Right cardiac atrium (tissue), 5 donors: ENCODE results near the gene CTSH. TPM values are rescaled to one million over a fixed set of nuclear protein-coding genes. Genes with fewer than 3 reads are reported as not detected.

ENCODE experiments used
- ATAC-seq, 2 donors: fragments of 200-7000 bp; cut with Tn5 transposase; one replicate each; pipeline versions ENCODE4 v1.8.0 to v1.9.1; 2020; ENCODE audit warnings: moderate library complexity in 2 of 2, mild to moderate bottlenecking in 1 of 2
- DNase-seq, 3 donors: peaks; one replicate each; pipeline ENCODE4 v3.0.0-alpha.2; 2020
- H3K27ac ChIP-seq: one replicate; pipeline ENCODE4 v1.5.1; 2013; ENCODE audit warnings: mild to moderate bottlenecking, low read length, control low read depth, moderate library complexity
- H3K27me3 ChIP-seq: one replicate; pipeline ENCODE4 v1.6.1; 2013; ENCODE audit not compliant: control insufficient read depth, insufficient read depth
- H3K4me1 ChIP-seq: one replicate; pipeline ENCODE4 v1.6.1; 2013; ENCODE audit warnings: low read length; ENCODE audit not compliant: control insufficient read depth, insufficient read depth
- H3K4me3 ChIP-seq: one replicate; pipeline ENCODE4 v1.5.1; 2013; ENCODE audit warnings: low read length, control low read depth
- H3K9me3 ChIP-seq: one replicate; pipeline ENCODE4 v1.6.1; 2013; ENCODE audit warnings: low read length; ENCODE audit not compliant: control insufficient read depth
- WGBS: extraction: QIAGEN DNeasy Blood & Tissue Kit; methylation state at CpG from one replicate; pipeline ENCODE4 v1.1.7; 2013; 5-methylcytosine and 5-hydroxymethylcytosine counted together
- intact Hi-C, 4 donors: fragments of 100-400 bp; cut with DNase I; formaldehyde crosslinking; loops; one replicate each; pipeline versions ENCODE4 v1.11.0 to v1.14.0; 2022 to 2023
- polyA plus RNA-seq: library from polyadenylated mRNA; stranded (reverse); fragments of 200-250 nt; gene quantifications from one replicate; pipeline ENCODE4 v1.2.3, GENCODE V29; 2013
- total RNA-seq, 4 donors: library from RNA; stranded (reverse); fragmentation: NEBNext Ultra II Directional; extraction: Animal tissue kit (Norgen Biotek cat#: 25700); gene quantifications; one replicate each; pipeline ENCODE4 v1.2.1, GENCODE V29; 2021
- donor health status: healthy with polysubstance abuse.
- donor health status: DM: no; HTN: yes; CAD: no.
- donor health status: DM: no; HTN: no; CAD: no.
- donor health status: DM: no; HTN: yes; CAD: no; lungs with severe emphysema.
- donor health status: DM: yes; HTN: yes; CAD: no.

The CTSH gene
- total and polyA plus RNA-seq, 5 donors, result 41.0 to 126 (median 85.5) TPM

- H3K27me3 ChIP-seq, result no peaks in the 10 kb centered on the region
- ATAC-seq, result peak in 1 of 2 donors; percentile 27
- intact Hi-C loops, result loop anchor here in 2 of 4 donors (5.0 kb wide), 2 partner anchors 65 to 70 kb away; no protein-coding TSS in a partner anchor
- H3K27ac ChIP-seq, result no peak overlapping the region
- no peaks in the 10 kb centered on the region for H3K9me3 ChIP-seq
- H3K4me3 ChIP-seq, result no peak overlapping the region
- 59% methylated on average over 4 of the region's 4 CpGs for WGBS
- no peak for DNase-seq
- no peaks in the 10 kb centered on the region for H3K4me1 ChIP-seq
Measured at GRCh38 chr15:78977091-78977571, 32.3 kb upstream of the CTSH start.

GRCh38 chr15:78976691-78977090 is 31.8 kb upstream of the CTSH start:
- intact Hi-C loops, result loop anchor here in 2 of 4 donors (5.0 kb wide), 2 partner anchors 64 to 69 kb away; no protein-coding TSS in a partner anchor
- H3K27ac ChIP-seq, result no peak overlapping the region

GRCh38 chr15:78974272-78974918 is 29.5 kb upstream of the CTSH start:
- DNase-seq, result no peak
- 95% methylated on average over 7 of the region's 7 CpGs for WGBS
- no peak for ATAC-seq
- no peaks in the 10 kb centered on the region for H3K9me3 ChIP-seq
- no peaks in the 10 kb centered on the region for H3K4me1 ChIP-seq
- H3K4me3 ChIP-seq, result no peak overlapping the region
- intact Hi-C loops, result no loop called here
- H3K27ac ChIP-seq, result no peak overlapping the region
- H3K27me3 ChIP-seq, result no peaks in the 10 kb centered on the region

More at GRCh38 chr15:78976691-78977090, 31.8 kb upstream of the CTSH start:
- DNase-seq (no peak), ATAC-seq (no peak)
- no peaks in the 10 kb centered on the region for H3K4me1 ChIP-seq
- no peak overlapping the region for H3K4me3 ChIP-seq
- WGBS, result 83% methylated on average over 7 of the region's 7 CpGs
- no peaks in the 10 kb centered on the region for H3K9me3 ChIP-seq
- H3K27me3 ChIP-seq, result no peaks in the 10 kb centered on the region

GRCh38 chr15:78969687-78970349 is 25.0 kb upstream of the CTSH start:
- Histone ChIP-seq H3K27me3 (no peaks in the 10 kb centered on the region), H3K9me3 (no peaks in the 10 kb centered on the region), H3K4me3 (no peak overlapping the region), H3K27ac (no peak overlapping the region), H3K4me1 (no peaks in the 10 kb centered on the region)
- WGBS, result 68% methylated on average over 5 of the region's 5 CpGs
- DNase-seq, result no peak
- intact Hi-C loops, result no loop called here
- peak; percentile 58 to 65 for ATAC-seq

- no peaks in the 10 kb centered on the region for H3K27me3 ChIP-seq
- H3K9me3 ChIP-seq, result no peaks in the 10 kb centered on the region
- no peak overlapping the region for H3K4me3 ChIP-seq
- ATAC-seq (no peak), DNase-seq (no peak)
- intact Hi-C loops, result no loop called here
- no peaks in the 10 kb centered on the region for H3K4me1 ChIP-seq
- H3K27ac ChIP-seq, result no peak overlapping the region
- 96% methylated on average over 5 of the region's 5 CpGs for WGBS
Measured at GRCh38 chr15:78968539-78969271, 23.9 kb upstream of the CTSH start.

- Histone ChIP-seq H3K4me3 (no peak overlapping the region), H3K27ac (no peak overlapping the region), H3K27me3 (no peaks in the 10 kb centered on the region), H3K9me3 (no peaks in the 10 kb centered on the region), H3K4me1 (no peaks in the 10 kb centered on the region)
- intact Hi-C loops, result no loop called here
- DNase-seq (no peak), ATAC-seq (no peak)
- 93% methylated on average over 2 of the region's 2 CpGs for WGBS
Measured at GRCh38 chr15:78968114-78968513, 23.3 kb upstream of the CTSH start.

GRCh38 chr15:78960308-78960707 is 15.5 kb upstream of the CTSH start:
- no peak for DNase-seq
- WGBS, result 94% methylated on average over 6 of the region's 6 CpGs
- no peaks in the 10 kb centered on the region for H3K9me3 ChIP-seq
- H3K27ac ChIP-seq, result no peak overlapping the region
- H3K27me3 ChIP-seq, result no peaks in the 10 kb centered on the region
- no peak overlapping the region for H3K4me3 ChIP-seq
- no peaks in the 10 kb centered on the region for H3K4me1 ChIP-seq
- intact Hi-C loops, result no loop called here
- no peak for ATAC-seq

GRCh38 chr15:78959360-78959759 is 14.5 kb upstream of the CTSH start:
- no peaks in the 10 kb centered on the region for H3K9me3 ChIP-seq
- WGBS, result 97% methylated on average over 10 of the region's 10 CpGs
- intact Hi-C loops, result no loop called here

GRCh38 chr15:78957416-78958093 is 12.7 kb upstream of the CTSH start:
- ATAC-seq (no peak), DNase-seq (no peak)
- no peaks in the 10 kb centered on the region for H3K4me1 ChIP-seq
- no peak overlapping the region for H3K4me3 ChIP-seq
- no peak overlapping the region for H3K27ac ChIP-seq
- 85% methylated on average over 9 of the region's 9 CpGs for WGBS
- intact Hi-C loops, result no loop called here
- no peaks in the 10 kb centered on the region for H3K27me3 ChIP-seq
- no peaks in the 10 kb centered on the region for H3K9me3 ChIP-seq

More at GRCh38 chr15:78959360-78959759, 14.5 kb upstream of the CTSH start:
- Histone ChIP-seq H3K27ac (no peak overlapping the region), H3K4me3 (no peak overlapping the region), H3K27me3 (no peaks in the 10 kb centered on the region), H3K4me1 (no peaks in the 10 kb centered on the region)
- ATAC-seq, result no peak
- DNase-seq, result no peak

- WGBS, result 92% methylated on average over 1 of the region's 1 CpG
- Histone ChIP-seq H3K9me3 (no peaks in the 10 kb centered on the region), H3K4me3 (no peak overlapping the region), H3K27ac (no peak overlapping the region), H3K27me3 (no peaks in the 10 kb centered on the region), H3K4me1 (no peaks in the 10 kb centered on the region)
- ATAC-seq (no peak), DNase-seq (no peak)
- intact Hi-C loops, result no loop called here
Measured at GRCh38 chr15:78956937-78957336, 12.1 kb upstream of the CTSH start.
